Measurements from ENCODE around the gene PPP1CB.

The PPP1CB gene

DNA sequence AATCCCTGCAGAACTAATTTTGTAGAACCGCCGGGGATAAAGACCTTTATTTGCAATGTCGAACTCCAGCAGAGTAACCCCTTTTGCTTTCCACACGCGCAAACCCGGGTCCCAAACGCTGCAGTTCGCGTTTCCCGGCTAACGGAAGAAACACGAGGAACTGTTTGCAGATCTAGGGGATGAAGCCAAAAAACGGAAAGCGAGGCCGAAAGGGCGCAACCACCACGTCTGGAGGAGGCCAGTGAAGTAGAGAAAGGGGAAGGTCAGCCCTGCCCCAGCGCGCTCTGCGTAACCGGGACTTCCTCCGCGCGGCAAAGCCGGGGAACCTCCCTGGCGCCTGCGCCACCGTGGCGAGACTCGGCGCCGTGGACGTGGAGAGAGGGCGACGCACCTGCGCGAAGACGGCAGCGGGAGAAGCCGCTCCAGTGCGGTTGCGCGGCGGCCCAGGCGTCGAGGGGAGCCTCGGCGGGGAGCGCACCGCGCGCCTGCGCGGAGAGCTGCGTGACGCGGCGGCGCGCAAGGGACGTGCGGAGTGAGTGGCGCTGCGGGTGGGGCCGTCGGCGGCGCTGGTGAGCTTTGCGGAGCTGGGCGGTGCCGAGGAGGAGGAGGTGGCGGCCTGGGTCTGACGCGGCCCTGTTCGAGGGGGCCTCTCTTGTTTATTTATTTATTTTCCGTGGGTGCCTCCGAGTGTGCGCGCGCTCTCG is at the start of gene PPP1CB:
Gene PPP1CB (plus strand): TSS at position 579 of the 704 bp plus-strand sequence. CDS start 295 bp downstream, outside the sequence.
- FAIRE-seq (peak; percentile 92), DNase-seq (ENCODE audit: insufficient read length, low spot score) (peak; percentile 93)

DNA sequence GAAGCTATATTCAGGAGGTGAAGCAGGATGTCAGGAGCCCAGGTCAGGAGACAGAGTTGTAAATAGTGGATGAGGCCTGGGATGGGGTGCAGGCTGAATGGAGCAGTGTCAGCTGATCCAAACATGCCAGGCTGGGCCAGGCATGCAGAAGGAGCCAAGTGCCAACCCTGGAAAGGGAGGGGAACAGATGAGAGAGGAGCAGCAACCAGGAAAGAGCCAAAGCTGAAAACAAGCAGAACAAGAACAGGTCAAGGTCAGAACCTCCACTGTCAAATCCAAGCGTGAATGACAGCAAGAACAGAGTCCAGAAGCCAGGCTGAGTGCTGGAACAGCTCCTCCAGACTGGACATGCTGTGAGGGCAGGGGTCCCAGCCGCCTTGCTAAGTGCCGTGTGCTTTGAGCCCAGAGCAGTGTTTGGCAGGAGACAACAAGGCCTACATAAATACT is 49.2 kb upstream of the PPP1CB start:
- FAIRE-seq, result no peak
- DNase-seq (ENCODE audit: insufficient read length, low spot score), result no peak

DNA sequence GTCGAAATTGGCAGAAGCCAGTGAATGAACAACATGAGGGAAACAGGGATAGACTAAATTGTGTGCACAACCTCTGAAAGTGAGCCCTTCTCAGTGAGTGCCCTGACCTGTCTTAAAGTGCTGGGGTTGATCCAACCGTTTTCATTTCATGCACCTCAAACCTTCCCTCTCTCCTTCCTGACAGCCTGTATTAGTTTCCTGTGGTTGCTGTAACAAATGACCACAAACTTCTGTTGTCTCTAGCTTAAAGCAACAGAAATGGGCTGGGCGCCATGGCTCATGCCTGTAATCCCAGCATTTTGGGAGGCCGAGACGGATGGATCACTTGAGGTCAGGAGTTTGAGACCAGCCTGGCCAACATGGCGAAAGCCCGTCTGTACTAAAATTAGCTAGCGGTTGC is 48.8 kb upstream of the PPP1CB start:
- FAIRE-seq (no peak), DNase-seq (ENCODE audit: insufficient read length, low spot score) (no peak)

DNA sequence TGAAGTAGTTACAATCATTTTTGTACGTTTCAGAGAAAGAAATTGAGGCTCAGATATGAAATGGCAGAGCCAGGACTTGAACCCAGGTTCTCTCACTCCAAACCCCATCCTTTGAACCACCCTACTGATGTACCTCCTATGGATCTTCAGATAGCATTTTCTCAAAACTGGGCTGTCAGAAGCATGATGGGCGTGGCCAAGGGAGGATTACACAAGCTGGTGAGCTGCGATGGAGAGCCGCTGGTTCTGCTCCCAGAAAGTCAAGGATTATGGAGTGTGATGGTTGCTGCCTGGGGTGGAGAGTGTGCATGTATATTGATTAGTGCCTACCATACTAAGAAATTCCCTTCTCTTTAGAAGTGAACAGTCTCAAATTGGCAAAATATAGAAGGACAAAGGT is 47.0 kb upstream of the PPP1CB start:
- no peak for DNase-seq (ENCODE audit: insufficient read length, low spot score)
- no peak for FAIRE-seq

DNA sequence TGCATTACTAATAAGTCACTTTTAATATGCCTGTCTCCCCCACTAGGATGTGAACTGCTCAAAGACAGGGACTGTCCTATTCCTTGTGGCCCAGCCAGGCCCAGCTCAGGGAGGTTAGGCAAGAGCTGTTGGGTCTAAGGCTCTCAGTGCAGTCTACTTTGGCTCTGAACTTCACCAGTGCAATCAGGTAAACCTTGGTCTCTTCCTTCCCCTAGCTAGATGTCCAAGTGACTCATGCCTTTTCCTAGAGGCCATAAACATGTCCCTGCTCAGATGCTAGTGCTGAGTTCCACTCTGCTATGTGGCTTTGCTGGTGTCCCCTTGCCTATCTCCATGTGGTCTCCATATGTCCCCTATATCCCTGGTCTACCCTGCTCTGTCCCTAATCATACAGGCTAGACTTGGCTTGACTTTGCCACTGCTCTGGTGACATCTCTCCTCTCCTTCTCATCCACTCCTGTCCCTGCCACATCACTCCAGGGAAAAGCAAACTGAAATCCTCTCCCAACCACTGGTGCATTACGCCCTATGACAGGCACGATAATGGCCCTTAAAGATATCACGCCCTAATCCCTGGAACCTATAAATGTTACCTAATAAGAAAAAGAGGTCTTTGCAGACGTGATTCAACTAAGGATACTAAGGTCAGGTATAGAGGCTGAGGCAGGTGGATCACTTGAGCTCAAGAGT is 45.7 kb upstream of the PPP1CB start:
- FAIRE-seq (peak; percentile 28), DNase-seq (ENCODE audit: insufficient read length, low spot score) (no peak)

DNA sequence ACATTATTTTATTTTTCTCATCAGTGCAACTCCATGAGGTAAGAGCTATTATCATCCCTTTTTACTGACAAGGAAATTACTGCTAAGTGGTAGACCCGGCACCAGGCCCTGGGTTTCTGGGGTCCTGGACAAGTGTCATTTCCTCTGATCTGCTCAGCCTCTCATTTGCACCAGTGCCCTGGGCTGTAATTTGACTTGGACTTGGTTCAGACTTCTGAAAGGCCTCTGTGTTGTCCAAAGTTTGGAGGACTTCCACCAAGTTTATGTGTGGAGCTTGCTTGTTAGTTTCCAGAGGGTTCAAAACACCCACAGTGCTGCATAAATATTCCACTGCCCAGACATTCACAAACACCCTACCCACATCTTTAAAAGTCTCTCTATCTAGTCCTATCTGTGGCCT is 44.0 kb upstream of the PPP1CB start:
- no peak for DNase-seq (ENCODE audit: insufficient read length, low spot score)
- FAIRE-seq, result no peak

DNA sequence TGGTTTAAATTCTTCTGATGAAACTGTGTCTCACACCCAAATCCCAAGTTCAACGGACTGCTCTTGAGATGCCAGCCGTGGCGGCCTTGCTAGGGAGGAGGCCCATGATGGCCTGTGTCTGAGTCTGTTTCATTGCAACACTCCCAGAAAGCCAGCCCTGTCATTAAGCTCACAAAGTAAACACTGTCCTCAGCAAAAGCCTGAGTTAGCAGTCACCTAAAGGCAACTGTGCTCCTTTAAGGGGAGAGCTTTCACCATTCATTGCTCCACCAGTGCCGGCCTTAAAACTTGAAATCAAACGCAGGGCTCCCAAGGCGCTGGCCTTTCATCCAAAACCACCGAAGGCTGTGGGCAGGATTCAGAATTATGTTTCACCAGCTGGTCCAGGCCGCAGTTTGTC is 42.5 kb upstream of the PPP1CB start:
- DNase-seq (ENCODE audit: insufficient read length, low spot score) (no peak), FAIRE-seq (no peak)

DNA sequence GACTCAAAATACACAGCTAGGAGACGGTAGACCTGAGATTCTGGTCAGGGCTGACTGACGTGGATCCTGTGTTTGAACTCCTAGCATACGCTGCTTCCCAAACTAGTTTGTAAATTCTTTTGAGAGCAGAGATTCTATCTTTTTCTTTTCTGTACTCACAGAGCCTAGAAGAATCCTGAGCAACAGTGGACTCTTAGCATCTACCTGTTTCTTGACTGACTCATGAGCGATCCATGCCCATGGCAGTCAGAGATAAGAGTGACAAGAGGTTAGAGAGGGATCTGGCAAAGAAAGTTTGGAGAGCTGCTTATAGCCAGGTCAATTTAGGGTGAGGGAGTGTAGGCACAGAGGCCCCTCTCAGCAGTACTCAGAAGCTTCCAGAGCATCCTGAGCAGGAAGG is 41.1 kb upstream of the PPP1CB start:
- FAIRE-seq (no peak), DNase-seq (ENCODE audit: insufficient read length, low spot score) (no peak)

DNA sequence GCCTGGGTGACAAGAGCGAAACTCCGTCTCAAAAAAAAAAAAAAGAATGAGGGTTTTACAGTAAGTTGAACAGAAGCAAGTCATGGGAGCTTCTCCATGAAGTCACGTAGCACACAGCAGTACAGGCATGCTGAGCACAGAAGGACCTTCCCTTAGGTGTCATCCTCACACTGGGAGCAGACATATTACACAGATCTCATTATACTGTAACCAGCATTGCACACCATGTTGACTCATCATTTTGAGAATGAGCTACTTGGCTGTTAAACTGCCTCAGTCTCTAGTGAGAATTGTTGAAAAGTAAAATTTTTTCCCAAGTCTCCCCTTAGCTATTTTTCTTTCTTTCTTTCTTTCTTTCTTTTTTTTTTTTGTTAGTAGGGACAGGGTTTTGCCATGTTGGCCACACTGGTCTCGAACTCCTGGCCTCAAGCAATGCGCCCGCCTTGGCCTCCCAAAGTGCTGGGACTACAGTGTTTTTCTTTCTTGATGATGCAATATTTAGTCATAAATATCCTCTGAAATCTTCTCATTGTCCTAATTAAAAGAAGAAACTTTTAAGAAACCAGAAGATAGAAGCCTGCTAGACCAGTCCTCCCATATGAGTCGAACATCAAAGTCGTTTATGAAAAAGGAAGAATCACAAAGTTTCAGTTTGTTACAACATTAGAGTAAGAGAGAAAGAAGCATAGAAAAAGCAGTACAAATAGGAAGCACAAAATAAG is 37.9 kb upstream of the PPP1CB start:
- FAIRE-seq (no peak), DNase-seq (ENCODE audit: insufficient read length, low spot score) (no peak)

DNA sequence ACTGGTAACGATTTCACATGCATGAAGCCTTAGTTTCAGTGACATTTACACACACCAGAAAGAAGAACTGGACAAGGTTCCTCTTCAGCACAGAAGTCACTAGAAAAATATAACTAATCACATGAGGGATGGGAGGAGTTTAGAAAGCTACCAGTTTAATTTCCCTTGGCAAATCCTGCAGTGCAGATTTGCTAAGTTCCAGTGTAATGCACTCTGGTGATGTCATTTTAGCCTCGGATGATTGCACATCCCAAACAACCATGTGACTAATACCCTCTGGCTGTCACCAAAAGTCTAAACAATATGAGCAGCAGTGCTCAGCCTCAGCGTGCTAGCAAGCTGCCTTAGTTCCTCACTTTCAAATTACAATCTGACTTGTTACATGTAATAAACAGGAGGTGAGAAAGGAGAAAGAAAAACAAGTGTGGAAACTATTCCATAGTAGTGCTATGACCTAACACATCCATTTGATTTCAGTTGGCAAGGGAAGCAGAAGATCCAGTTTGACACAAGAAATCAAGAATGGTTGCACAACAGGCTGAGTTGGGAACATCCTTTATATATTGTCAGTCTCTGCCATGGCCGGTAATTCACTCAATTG is 35.3 kb upstream of the PPP1CB start:
- FAIRE-seq (peak; percentile 91), DNase-seq (ENCODE audit: insufficient read length, low spot score) (peak; percentile 84)

DNA sequence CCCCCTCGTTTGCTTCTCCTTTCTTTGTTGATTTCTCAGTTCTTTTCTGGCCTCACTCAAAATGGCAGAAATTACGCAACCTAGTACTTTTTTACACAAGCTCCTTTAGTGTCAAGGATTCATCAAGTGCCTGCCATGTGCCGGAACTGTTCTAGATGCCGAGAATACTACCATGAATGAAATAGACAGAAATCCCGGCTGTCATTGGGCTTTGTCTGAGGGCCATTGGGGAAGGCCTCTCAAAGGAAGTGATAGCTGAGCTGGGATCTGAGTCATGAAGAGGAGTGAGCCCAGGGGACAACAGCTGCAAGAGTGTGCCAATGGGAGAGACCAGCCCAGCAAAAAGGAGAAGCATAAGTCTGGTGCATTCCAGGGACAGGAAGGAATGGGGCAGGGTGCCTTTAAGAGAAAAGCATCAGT is 34.3 kb upstream of the PPP1CB start:
- DNase-seq (ENCODE audit: insufficient read length, low spot score) (peak; percentile 75), FAIRE-seq (peak; percentile 57)

DNA sequence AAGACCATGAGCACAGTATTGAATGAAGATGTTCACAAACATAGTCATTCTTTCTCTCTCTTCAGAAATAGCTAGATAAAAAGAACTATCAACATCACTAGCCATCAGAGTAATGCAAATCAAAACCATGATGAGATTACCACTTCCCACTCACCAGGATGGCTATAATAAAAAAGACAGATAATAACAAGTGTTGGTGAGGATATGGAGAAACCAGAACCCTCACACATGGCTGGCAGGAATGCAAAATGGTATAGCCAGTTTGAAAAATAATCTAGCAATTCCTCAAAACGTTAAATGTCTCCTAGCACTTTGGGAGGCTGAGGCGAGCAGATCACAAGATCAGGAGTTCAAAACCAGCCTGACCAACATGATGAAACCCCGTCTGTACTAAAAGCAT is 31.3 kb upstream of the PPP1CB start:
- DNase-seq (ENCODE audit: insufficient read length, low spot score), result no peak
- FAIRE-seq, result no peak

DNA sequence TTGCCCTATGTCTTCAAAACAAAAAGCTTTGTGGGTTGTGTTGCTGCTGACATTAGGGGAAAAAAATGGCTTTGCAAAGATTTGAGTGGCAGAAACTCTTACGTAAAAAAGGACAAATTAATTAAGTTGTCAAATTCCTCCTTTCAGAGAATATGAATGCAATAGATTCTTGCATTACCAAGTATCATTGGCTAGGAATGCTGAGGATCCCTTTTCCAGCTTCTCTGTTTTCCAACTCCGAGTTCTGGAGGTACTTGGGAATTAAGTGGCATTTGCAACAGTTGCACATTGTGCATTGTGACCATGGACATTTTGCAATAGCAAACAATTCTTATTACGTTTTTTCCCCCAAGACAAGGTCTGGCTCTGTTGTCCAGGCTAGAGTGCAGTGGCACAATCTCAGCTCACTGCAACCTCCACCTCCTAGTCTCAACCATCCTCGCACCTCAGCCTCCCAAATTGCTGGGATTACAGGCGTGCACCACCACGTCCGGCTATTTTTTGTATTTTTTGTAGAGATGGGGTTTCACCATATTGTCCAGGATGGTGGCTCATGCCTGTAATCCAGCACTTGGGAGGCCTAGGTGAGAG is 29.9 kb upstream of the PPP1CB start:
- DNase-seq (ENCODE audit: insufficient read length, low spot score), result no peak
- FAIRE-seq, result no peak

DNA sequence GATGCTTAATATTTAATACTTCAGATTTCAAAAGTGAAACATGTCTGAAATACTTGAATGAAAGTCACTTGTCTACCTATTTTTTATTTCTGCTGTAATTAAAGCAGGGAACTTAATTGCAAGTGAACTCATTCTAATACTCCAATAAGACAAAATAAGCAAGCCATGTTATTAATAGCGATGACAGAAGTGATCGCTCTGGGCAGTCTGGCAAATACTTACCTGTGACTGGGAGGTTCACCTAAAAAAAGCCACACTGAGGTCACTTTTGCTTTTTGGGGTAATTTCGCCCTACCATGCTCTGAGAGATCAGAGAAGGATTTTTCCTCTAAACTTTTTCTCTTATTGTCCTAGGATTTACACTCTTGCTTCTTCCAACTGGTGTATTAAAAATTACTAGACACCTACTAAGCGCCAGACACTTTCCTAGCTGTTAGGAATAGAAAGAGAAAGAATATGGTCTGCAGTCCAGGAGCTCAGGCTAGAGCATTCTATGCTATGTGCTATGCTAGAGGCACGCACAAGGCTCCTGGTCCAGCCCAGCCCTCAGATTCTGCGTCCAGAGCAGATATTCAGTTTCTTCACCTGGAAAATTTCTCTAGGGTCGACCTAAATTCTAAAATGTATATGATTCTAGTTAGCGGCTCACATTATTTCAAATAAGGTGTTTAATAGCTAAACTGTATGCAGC is 26.5 kb upstream of the PPP1CB start:
- no peak for FAIRE-seq
- no peak for DNase-seq (ENCODE audit: insufficient read length, low spot score)

DNA sequence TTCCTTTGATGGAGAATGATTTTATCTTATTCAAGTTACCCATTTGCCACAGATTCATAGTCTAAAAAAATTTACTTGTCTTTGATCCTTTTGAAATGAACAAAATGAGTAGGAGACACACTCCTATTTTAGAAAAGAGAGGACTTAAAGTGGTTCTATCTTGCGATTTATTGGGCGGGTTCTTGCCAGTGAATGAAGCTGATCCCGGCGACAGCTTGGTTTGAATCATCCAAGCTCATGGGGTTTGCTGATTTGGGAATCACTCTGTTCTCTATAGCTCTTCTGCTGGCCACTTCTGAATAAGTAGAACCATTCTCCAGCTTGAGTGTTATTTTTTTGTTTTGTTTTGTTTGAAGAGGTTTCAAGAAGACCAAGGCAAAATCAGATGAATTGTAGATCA is 25.5 kb upstream of the PPP1CB start:
- DNase-seq (ENCODE audit: insufficient read length, low spot score) (no peak), FAIRE-seq (no peak)

DNA sequence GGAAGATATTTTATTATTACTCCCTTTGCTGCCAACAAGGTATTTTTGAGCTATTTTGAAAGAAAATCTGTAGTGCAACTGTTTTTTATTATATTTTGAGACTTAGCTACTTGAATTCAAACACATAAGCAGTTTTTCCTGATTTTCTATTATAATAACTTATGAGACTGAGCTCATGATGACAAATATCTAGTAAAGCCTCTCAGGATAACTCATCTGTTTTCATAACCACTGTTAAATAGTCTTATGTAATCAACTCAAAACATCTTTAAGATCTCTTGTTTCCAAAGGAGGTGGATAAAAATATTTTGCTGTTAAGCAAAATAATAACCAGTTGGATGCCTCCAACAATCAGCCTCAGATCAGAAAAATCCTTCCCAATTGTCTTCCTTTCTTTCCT is 21.9 kb upstream of the PPP1CB start:
- FAIRE-seq, result no peak
- no peak for DNase-seq (ENCODE audit: insufficient read length, low spot score)

DNA sequence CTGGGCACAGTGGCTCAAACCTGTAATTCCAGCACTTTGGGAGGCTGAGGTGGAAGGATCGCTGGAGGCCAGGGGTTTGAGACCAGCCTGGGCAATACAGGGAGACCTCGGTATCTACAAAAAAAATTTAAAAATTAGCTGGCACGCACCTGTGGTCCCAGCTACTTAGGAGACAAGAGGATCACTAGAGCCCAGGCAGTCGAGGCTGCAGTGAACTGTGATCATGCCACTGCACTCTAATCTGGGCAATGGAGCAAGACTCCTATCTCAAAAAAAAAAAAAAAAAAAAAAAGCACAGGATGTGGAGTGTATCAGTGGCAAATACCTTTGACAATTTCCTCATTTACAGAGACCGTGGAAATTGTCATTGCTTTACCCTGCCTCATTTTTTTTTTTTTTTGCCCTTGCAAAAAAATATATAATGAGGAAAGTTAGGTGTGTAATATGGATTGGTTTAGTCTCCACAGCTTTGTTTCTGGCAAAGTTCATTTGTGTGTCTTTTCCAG is 20.9 kb upstream of the PPP1CB start:
- DNase-seq (ENCODE audit: insufficient read length, low spot score), result no peak
- FAIRE-seq, result no peak

DNA sequence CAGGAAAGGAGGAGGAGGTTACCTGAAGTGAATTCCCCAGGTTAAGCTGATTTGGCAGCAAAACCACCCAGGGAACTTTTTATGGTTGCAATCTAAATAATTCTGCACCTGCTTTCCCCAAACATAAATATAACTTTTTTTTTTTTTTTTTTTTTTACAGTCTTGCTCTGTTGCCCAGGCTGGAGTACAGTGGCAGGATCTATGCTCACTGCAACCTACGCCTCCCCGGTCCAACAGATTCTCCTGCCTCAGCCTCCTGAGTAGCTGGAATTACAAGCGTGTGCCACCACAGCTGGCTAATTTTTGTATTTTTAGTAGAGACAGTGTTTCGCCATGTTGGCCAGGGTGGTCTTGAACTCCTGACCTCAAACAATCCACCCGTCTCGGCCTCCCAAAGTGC is 16.1 kb upstream of the PPP1CB start:
- FAIRE-seq, result no peak
- no peak for DNase-seq (ENCODE audit: insufficient read length, low spot score)

DNA sequence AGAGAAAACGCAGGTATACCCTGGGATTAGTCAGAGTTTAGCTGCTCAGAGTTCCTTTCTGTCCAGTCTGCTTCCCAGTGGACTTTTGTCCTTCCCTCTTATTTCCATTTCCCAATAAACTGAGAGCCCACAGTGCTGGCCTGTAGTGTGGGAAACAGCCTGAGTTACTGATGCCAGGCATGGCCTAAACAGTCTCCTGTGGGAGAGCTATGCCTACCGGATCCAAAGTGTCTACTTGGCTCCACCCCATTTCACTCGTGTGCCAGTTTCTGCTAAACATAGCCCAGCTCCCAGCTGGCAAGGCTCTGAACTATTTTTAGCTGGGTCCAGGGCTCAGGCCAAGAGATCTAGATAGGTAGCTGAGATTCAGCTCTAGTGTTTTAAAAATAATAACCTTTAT is 15.6 kb upstream of the PPP1CB start:
- no peak for FAIRE-seq
- no peak for DNase-seq (ENCODE audit: insufficient read length, low spot score)

DNA sequence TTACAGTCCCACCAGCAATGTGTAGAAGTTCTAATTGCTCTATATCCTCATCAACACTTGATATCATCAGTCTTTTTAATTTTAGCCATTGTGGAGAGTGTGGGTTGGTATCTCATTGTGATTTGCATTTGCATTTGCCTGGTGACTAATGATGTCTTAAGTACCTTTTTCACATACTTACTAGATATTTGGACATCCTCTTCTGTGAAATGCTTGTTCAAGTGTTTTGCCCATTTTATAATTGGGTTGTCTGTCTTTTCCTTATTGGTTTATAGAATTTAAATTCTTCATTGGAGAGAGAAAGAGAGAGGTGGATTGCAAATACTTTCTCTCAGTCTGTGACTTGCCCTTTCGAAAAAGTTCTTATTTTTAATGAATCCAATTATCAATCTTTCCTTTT is 14.0 kb upstream of the PPP1CB start:
- no peak for DNase-seq (ENCODE audit: insufficient read length, low spot score)
- no peak for FAIRE-seq

Data from HTR-8/SVneo (cell line).